Neural cell (in vitro differentiated cells): ENCODE data around the gene VTI1B. TPM values are rescaled to one million over a fixed set of nuclear protein-coding genes. Genes with fewer than 3 reads are reported as not detected.

ENCODE experiments used
- H2AFZ ChIP-seq: fragments of 200-600, 300-800 bp; sonication (generic), shearing (Covaris generic); 2 replicates; pipeline ENCODE4 v1.6.0; 2014; ENCODE audit warnings: low read depth, mild to moderate bottlenecking, antibody characterized with exemption, low read length, moderate library complexity
- H3F3A ChIP-seq: fragments of 200-600 bp; shearing (Covaris generic); 2 replicates; pipeline ENCODE4 v1.6.1; 2016; ENCODE audit warnings: mild to moderate bottlenecking, moderate library complexity, mixed read lengths, antibody characterized with exemption, low read length; ENCODE audit not compliant: insufficient read depth, poor library complexity, severe bottlenecking
- H3K27ac ChIP-seq: fragments of 200-600, 300-800 bp; sonication (generic), shearing (Covaris generic); 2 replicates; pipeline ENCODE4 v1.5.1; 2014; ENCODE audit warnings: mild to moderate bottlenecking, low read length, moderate library complexity
- H3K27me3 ChIP-seq: fragments of 300-800, 200-600 bp; sonication (generic), shearing (Covaris generic); 2 replicates; pipeline ENCODE4 v1.6.0; 2014; ENCODE audit warnings: mild to moderate bottlenecking, low read depth, low read length, moderate library complexity; ENCODE audit not compliant: insufficient read depth
- H3K36me3 ChIP-seq: fragments of 300-800, 200-600 bp; sonication (generic), shearing (Covaris generic); 2 replicates; pipeline ENCODE4 v1.5.1; 2014; ENCODE audit warnings: mild to moderate bottlenecking, antibody characterized with exemption, low read length, moderate library complexity; ENCODE audit not compliant: insufficient read depth
- H3K4me2 ChIP-seq: fragments of 300-800, 200-600 bp; sonication (generic), shearing (Covaris generic); 2 replicates; pipeline ENCODE4 v1.6.0; 2014; ENCODE audit warnings: mild to moderate bottlenecking, low read length
- H3K4me3 ChIP-seq: fragments of 300-800, 200-600 bp; sonication (generic), shearing (Covaris generic); 2 replicates; pipeline ENCODE4 v1.5.1; 2014; ENCODE audit warnings: mild to moderate bottlenecking, low read length, moderate library complexity
- H3K79me2 ChIP-seq: fragments of 200-600 bp; shearing (Covaris generic); replicated peaks from 2 replicates; pipeline ENCODE4 v1.6.0; 2014; ENCODE audit warnings: mild to moderate bottlenecking, low read length, moderate library complexity; ENCODE audit not compliant: insufficient read depth
- H3K9ac ChIP-seq: fragments of 300-800, 200-600 bp; sonication (generic), shearing (Covaris generic); 2 replicates; pipeline ENCODE4 v1.6.1; 2016; ENCODE audit warnings: mild to moderate bottlenecking, low read length, mixed read lengths
- H3K9me2 ChIP-seq: fragments of 200-600 bp; shearing (Covaris generic); 2 replicates; pipeline ENCODE4 v1.6.1; 2016; ENCODE audit warnings: mild to moderate bottlenecking, low read length, mixed read lengths; ENCODE audit not compliant: insufficient read depth
- H3K9me3 ChIP-seq: fragments of 200-600, 300-800 bp; sonication (generic), shearing (Covaris generic); 2 replicates; pipeline ENCODE4 v1.6.1; 2016; ENCODE audit warnings: mild to moderate bottlenecking, mixed run types, low read length, moderate library complexity, mixed read lengths
- H4K20me1 ChIP-seq: fragments of 200-600 bp; shearing (Covaris generic); 2 replicates; pipeline ENCODE4 v1.6.1; 2016; ENCODE audit warnings: mild to moderate bottlenecking, mixed run types; ENCODE audit not compliant: insufficient read depth
- CTCF ChIP-seq: fragments of 450-650 bp; IDR thresholded peaks from 2 replicates; pipeline ENCODE4 v1.5.1; 2014; ENCODE audit warnings: antibody characterized with exemption, mild to moderate bottlenecking, moderate library complexity; ENCODE audit not compliant: poor library complexity, severe bottlenecking
- EP300 ChIP-seq: fragments of 450-650 bp; conservative IDR thresholded peaks from 2 replicates; pipeline ENCODE4 v1.6.1; 2014; ENCODE audit warnings: antibody characterized with exemption, mild to moderate bottlenecking, moderate library complexity; ENCODE audit not compliant: poor library complexity, severe bottlenecking
- EZH2 ChIP-seq: fragments of 200-600, 300-800 bp; shearing (Covaris generic), sonication (generic); IDR thresholded peaks from 2 replicates; pipeline ENCODE4 v1.6.1; 2014; ENCODE audit warnings: antibody characterized with exemption, low read length, borderline replicate concordance, mild to moderate bottlenecking; ENCODE audit not compliant: insufficient read depth, poor library complexity, severe bottlenecking
- MXI1 ChIP-seq: fragments of 450-650 bp; conservative IDR thresholded peaks from 2 replicates; pipeline ENCODE4 v1.6.1; 2014; ENCODE audit warnings: antibody characterized with exemption, mild to moderate bottlenecking; ENCODE audit not compliant: poor library complexity, severe bottlenecking
- POLR2AphosphoS5 ChIP-seq: IDR thresholded peaks from 2 replicates; pipeline ENCODE4 v1.6.1; 2012
- RAD21 ChIP-seq: fragments of 450-650 bp; conservative IDR thresholded peaks from 2 replicates; pipeline ENCODE4 v1.6.1; 2014; ENCODE audit warnings: antibody characterized with exemption, mild to moderate bottlenecking, moderate library complexity
- REST ChIP-seq: IDR thresholded peaks from 2 replicates; pipeline ENCODE4 v1.6.1; 2012; ENCODE audit warnings: borderline replicate concordance
- SMC3 ChIP-seq: fragments of 450-650 bp; conservative IDR thresholded peaks from 2 replicates; pipeline ENCODE4 v1.6.1; 2014; ENCODE audit warnings: antibody characterized with exemption, mild to moderate bottlenecking, moderate library complexity; ENCODE audit not compliant: poor library complexity
- TAF1 ChIP-seq: IDR thresholded peaks from 2 replicates; pipeline ENCODE4 v1.6.1; 2012; ENCODE audit warnings: low read depth
- polyA plus RNA-seq: library from polyadenylated mRNA; depleted of rRNA; stranded (reverse); fragments of >200 nt; gene quantifications from 2 replicates; pipeline ENCODE4 v1.2.3, GENCODE V29; 2014

Gene VTI1B
- polyA plus RNA-seq, 1 donor from 2014 or later: 78.6 TPM

GRCh38 chr14:67675219-67675582 is 769 bp upstream of the VTI1B start:
- H3K27me3 ChIP-seq: no peaks in the 10 kb centered on the region
- peak overlapping the region; percentile 83 for H3K4me3 ChIP-seq
- peak overlapping the region; percentile 92 for H3K9ac ChIP-seq
- H3K79me2 ChIP-seq: peaks cover 29% of the 10 kb centered on the region
- no peaks in the 10 kb centered on the region for H3F3A ChIP-seq
- peaks cover 5% of the 10 kb centered on the region for H4K20me1 ChIP-seq
- peaks cover 6% of the 10 kb centered on the region for H3K36me3 ChIP-seq
- H2AFZ ChIP-seq: peak overlapping the region; percentile 81
- no peaks in the 10 kb centered on the region for H3K9me2 ChIP-seq
- peak overlapping the region; percentile 90 for H3K27ac ChIP-seq
- no peaks in the 10 kb centered on the region for H3K9me3 ChIP-seq
- no peak for TF ChIP-seq TAF1
- TF ChIP-seq REST: no peak
- TF ChIP-seq MXI1: no peak
- no peak for TF ChIP-seq SMC3
- no peak for TF ChIP-seq RAD21
- no peak for TF ChIP-seq EZH2
- no peak for TF ChIP-seq POLR2AphosphoS5
- TF ChIP-seq CTCF: no peak
- no peak for TF ChIP-seq EP300
- H3K4me2 ChIP-seq: peak overlapping the region; percentile 64

GRCh38 chr14:67674139-67674479 is 323 bp downstream of the VTI1B start:
- Histone ChIP-seq H2AFZ (peak overlapping the region; percentile 81), H3K27me3 (no peaks in the 10 kb centered on the region), H3K9me2 (no peaks in the 10 kb centered on the region), H3K27ac (peak overlapping the region; percentile 90), H3K9me3 (no peaks in the 10 kb centered on the region), H4K20me1 (peaks cover 5% of the 10 kb centered on the region), H3K4me2 (peak overlapping the region; percentile 56), H3F3A (no peaks in the 10 kb centered on the region), H3K4me3 (peak overlapping the region; percentile 83), H3K79me2 (peaks cover 29% of the 10 kb centered on the region), H3K36me3 (peaks cover 6% of the 10 kb centered on the region), H3K9ac (peak overlapping the region; percentile 92)
- TF ChIP-seq POLR2AphosphoS5 (no peak), TAF1 (peak; percentile 23), CTCF (peak; percentile 47), EZH2 (no peak), EP300 (no peak), SMC3 (no peak), MXI1 (no peak), RAD21 (peak; percentile 20), REST (peak; percentile 47)
